ENCODE measurements around the gene PI4KB. TPM values are rescaled to one million over a fixed set of nuclear protein-coding genes. Genes with fewer than 3 reads are reported as not detected.

Gene PI4KB
- total and polyA plus RNA-seq, 2 of the 13 experiments (the other 11 are each of a cell fraction or from before 2014, with no cell fraction given) = 19.5 to 29.3 TPM

DNA sequence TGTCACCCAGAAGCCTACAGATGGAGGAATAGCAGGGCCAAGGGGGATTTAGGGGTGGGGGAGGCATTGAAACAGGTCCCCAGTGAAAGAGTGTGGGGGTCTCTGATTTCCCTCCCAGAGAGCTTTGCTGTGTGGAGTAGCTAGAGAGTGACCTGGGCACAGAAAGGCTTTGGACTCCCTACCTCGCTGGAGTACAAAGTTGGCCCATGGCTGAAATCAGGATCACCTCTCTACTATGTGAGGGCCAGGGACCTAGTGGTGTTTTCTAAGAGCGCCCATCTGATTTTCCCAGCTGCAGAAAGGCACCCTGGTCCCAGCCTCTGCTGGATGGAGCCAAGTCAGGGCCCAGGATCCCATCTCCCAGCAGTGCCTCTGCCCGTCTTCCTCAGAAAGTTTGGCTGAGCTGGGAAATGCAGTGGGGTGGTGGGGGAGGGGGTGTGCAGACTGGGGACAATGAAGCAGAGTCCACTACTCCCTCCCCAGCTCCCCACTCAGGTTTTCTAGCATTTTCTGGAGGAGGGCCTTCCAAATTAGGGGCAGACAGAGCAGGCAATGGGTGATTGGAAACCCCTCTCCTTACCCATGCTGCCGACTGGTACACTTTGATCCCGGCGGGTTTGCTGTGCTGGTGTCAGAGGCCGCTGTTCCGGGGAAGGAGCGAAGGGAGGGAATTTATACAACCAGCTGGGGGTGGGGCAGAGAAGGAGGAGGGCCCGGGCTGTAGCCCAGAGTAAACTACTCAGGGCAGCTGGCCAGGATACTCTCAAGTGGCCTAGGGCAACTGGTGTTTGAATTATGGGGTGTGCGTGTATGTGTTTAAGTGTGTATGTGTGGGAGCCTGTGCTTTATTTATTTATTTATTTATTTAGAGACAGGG lies 45.1 kb upstream of the PI4KB start, which contains the start of gene SELENBP1 (continued):
- peak; percentile 53; the same call in 1 of the 2 replicates for TF ChIP-seq ARNT2 (CRISPR knock-in tag; IDR thresholded peaks at IDR 0.05; ENCODE audit: low read depth)
- TF ChIP-seq SKI (IDR thresholded peaks at IDR 0.05; ENCODE audit: partially characterized antibody) = no peak
- TF ChIP-seq ZNF142 (CRISPR knock-in tag; IDR thresholded peaks at IDR 0.05) = peak; percentile 52; the same call in 1 of the 2 replicates
- no peak for TF ChIP-seq MIER3 (CRISPR knock-in tag; IDR thresholded peaks at IDR 0.05; ENCODE audit: borderline replicate concordance)
- TF ChIP-seq SALL2 (CRISPR knock-in tag; IDR thresholded peaks at IDR 0.05) = no peak
- no peak for TF ChIP-seq ZNF530 (CRISPR knock-in tag; IDR thresholded peaks at IDR 0.05; ENCODE audit: low read depth)
- no peak for TF ChIP-seq PLSCR1 (CRISPR knock-in tag; IDR thresholded peaks at IDR 0.05; ENCODE audit: borderline replicate concordance)
- TF ChIP-seq ZNF7 (CRISPR knock-in tag; IDR thresholded peaks at IDR 0.05) = no peak
- TF ChIP-seq ATM (IDR thresholded peaks at IDR 0.05; ENCODE audit: borderline replicate concordance) = no peak
- TF ChIP-seq ZFX (CRISPR knock-in tag; IDR thresholded peaks at IDR 0.05; ENCODE audit: low read depth) = peak; percentile 81; the same call in 1 of the 2 replicates
- no peak for TF ChIP-seq GPBP1L1 (CRISPR knock-in tag; IDR thresholded peaks at IDR 0.05)
- peak in 1 of 2 experiments; percentile 22; a peak in 1 of 4 replicates for TF ChIP-seq HMGXB4 (CRISPR knock-in tag; IDR thresholded peaks at IDR 0.05; ENCODE audit: borderline replicate concordance in 1 of 2, low read depth in 1 of 2)
- TF ChIP-seq JARID2 (CRISPR knock-in tag; IDR thresholded peaks at IDR 0.05; ENCODE audit: insufficient replicate concordance) = no peak
- no peak for TF ChIP-seq RELA (CRISPR knock-in tag; IDR thresholded peaks at IDR 0.05)
- no peak for TF ChIP-seq ZBTB37 (CRISPR knock-in tag; IDR thresholded peaks at IDR 0.05)
- TF ChIP-seq ZNF230 (CRISPR knock-in tag; IDR thresholded peaks at IDR 0.05) = 0 out of 2 replicates have a peak, but pooled peaks have one; percentile 37
- TF ChIP-seq SIN3B (IDR thresholded peaks at IDR 0.05; ENCODE audit: low read length) = no peak

Measured in HepG2 (cell line).